H1 (cell line): Measurements from ENCODE around the gene CXCL12. TPM values are rescaled to one million over a fixed set of nuclear protein-coding genes. Genes with fewer than 3 reads are reported as not detected.

Source experiments
- CHD1 ChIP-seq: IDR thresholded peaks from 2 replicates; pipeline ENCODE4 v1.6.1; 2012; ENCODE audit warnings: low read depth, low read length, improper control_type of control experiment
- E2F6 ChIP-seq: IDR thresholded peaks from 2 replicates; pipeline ENCODE4 v1.6.1; 2012; ENCODE audit warnings: inconsistent platforms
- EZH2 ChIP-seq: fragments of 200-600 bp; sonication (generic); IDR thresholded peaks from 2 replicates; pipeline ENCODE4 v1.7.1; 2012; ENCODE audit warnings: low read depth, mild to moderate bottlenecking, moderate library complexity, low read length, inconsistent platforms; ENCODE audit not compliant: severe bottlenecking
- HDAC2 ChIP-seq, 2 experiments: fragments of 300-600 bp in 1 of 2; sonication (generic) in 1 of 2; IDR thresholded peaks; 2 replicates each; pipeline ENCODE4 v1.6.1; 2011 to 2012; ENCODE audit warnings: low read depth in 2 of 2, low read length in 2 of 2, mild to moderate bottlenecking in 2 of 2, moderate library complexity in 2 of 2, borderline replicate concordance in 1 of 2, inconsistent platforms in 1 of 2
- KDM4A ChIP-seq: IDR thresholded peaks from one replicate; pipeline ENCODE4 v1.7.1; 2012; ENCODE audit warnings: low read depth, mild to moderate bottlenecking, moderate library complexity, low read length, inconsistent platforms; ENCODE audit not compliant: severe bottlenecking
- MAX ChIP-seq: IDR thresholded peaks from 2 replicates; pipeline ENCODE4 v1.6.1; 2012; ENCODE audit warnings: inconsistent platforms
- SUZ12 ChIP-seq: fragments of 200-600 bp; sonication (generic); IDR thresholded peaks from 2 replicates; pipeline ENCODE4 v1.6.1; 2012; ENCODE audit warnings: mild to moderate bottlenecking, inconsistent platforms, low read length, moderate library complexity, mixed read lengths
- polyA plus RNA-seq, 7 experiments: library from polyadenylated mRNA; depleted of rRNA in 3 of 7; stranded (reverse) in 5 of 7; unstranded in 2 of 7; fragments of >200 nt in 5 of 7; fragments of 200-250 nt in 2 of 7; gene quantifications; 1 replicate in 5 of 7; 2 replicates in 1 of 7; 4 replicates in 1 of 7; pipeline versions ENCODE4 v1.2.1 to v1.2.3, GENCODE V29; 2011 to 2013; ENCODE audit warnings: missing spikeins in 2 of 7, mixed read lengths in 2 of 7
- total RNA-seq: library from RNA; stranded (reverse); fragmentation: NEBNext Ultra II Directional; extraction: Animal tissue kit (Norgen Biotek cat#: 25700); gene quantifications from 2 replicates; pipeline ENCODE4 v1.2.1, GENCODE V29; 2021

CXCL12 gene
- total and polyA plus RNA-seq, 2 of the 8 experiments (the other 6 are each of a cell fraction or from before 2014, with no cell fraction given): 51.4 to 53.8 TPM

GRCh38 chr10:44385026-44385695 lies at the start of gene CXCL12 (continued):
- 0 out of 4 replicates have a peak, but pooled peaks of 1 of the 2 experiments have one; percentile 40 for TF ChIP-seq HDAC2 (IDR thresholded peaks at IDR 0.05; ENCODE audit: borderline replicate concordance in 1 of 2, low read depth in 2 of 2, low read length in 2 of 2)
- no peak for TF ChIP-seq CHD1
- TF ChIP-seq E2F6: peak; percentile 68
- TF ChIP-seq MAX: peak; percentile 8; the same call in 1 of the 2 replicates
- TF ChIP-seq KDM4A: peak; percentile 44
- TF ChIP-seq EZH2: peak; percentile 51
- TF ChIP-seq SUZ12: no peak; the same call in 1 of the 2 replicates
